ENCODE results near the gene RNF152.

The RNF152 gene

DNA sequence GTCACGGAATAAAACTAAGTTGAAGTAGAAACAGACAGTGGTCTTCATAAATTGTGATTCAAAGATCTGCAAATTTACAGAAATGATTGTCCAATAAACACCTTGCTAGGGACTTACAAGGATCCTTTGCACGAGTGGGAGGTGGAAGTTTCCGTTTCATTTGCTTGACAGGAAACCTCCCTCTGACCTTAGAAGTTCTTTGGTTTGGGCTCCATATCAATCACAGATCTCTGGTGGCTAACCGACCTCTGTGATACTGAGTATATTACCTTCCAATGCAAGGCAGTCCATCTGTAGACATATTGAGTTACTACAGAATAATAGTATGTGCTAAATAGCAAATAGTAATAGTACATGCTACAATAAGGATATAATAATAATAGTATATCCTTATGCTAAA is 33.7 kb upstream of the RNF152 start:
- TF ChIP-seq, protein P1, sequence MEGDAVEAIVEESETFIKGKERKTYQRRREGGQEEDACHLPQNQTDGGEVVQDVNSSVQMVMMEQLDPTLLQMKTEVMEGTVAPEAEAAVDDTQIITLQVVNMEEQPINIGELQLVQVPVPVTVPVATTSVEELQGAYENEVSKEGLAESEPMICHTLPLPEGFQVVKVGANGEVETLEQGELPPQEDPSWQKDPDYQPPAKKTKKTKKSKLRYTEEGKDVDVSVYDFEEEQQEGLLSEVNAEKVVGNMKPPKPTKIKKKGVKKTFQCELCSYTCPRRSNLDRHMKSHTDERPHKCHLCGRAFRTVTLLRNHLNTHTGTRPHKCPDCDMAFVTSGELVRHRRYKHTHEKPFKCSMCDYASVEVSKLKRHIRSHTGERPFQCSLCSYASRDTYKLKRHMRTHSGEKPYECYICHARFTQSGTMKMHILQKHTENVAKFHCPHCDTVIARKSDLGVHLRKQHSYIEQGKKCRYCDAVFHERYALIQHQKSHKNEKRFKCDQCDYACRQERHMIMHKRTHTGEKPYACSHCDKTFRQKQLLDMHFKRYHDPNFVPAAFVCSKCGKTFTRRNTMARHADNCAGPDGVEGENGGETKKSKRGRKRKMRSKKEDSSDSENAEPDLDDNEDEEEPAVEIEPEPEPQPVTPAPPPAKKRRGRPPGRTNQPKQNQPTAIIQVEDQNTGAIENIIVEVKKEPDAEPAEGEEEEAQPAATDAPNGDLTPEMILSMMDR (IDR thresholded peaks at IDR 0.05; ENCODE audit: low read depth, low read length): no peak
- DNase-seq (ENCODE audit: extremely low read depth, low read depth): no peak

DNA sequence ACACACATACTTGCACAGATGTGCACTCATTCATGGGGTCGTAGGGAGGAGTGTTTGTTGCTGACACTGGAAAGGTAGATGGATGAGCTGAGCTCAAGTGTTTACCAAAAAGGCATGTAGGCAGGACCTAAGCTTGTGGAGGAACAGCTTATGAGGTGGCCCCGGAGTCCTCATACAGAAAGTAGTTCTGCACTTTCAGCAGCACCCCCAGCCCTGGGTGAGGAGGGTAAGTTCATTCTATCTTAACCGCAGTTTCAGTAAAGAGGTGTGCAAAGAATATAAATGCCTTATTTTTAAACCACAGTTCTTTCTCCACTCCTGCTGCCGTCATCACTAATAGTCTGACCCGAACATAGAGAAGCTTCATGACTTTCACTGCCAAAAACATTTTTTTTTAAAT is 31.7 kb upstream of the RNF152 start:
- no peak for DNase-seq (ENCODE audit: extremely low read depth, low read depth)

DNA sequence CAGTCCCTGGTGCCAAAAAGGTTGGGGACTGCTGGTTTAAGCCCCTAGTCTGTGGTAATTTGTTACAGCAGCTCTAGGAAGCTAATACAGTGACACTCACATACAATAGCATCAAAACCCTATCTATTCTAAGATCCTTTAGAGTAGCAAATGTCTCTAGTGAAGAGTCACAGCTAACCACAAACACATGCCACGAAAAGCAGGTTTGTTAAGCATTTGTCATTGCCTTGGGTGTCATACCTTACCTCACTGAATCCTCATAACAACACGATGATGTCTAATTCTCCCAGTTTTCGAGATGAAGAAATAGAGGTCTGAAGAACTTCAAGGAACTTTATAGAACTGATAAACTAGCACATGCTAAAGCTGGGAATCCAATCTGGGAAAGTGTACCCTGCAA is 29.6 kb upstream of the RNF152 start:
- TF ChIP-seq, protein P1 (IDR thresholded peaks at IDR 0.05; ENCODE audit: low read depth, low read length): no peak
- DNase-seq (ENCODE audit: extremely low read depth, low read depth): no peak

More for the DNA sequence above, 31.7 kb upstream of the RNF152 start:
- TF ChIP-seq, protein P1 (IDR thresholded peaks at IDR 0.05; ENCODE audit: low read depth, low read length): no peak

DNA sequence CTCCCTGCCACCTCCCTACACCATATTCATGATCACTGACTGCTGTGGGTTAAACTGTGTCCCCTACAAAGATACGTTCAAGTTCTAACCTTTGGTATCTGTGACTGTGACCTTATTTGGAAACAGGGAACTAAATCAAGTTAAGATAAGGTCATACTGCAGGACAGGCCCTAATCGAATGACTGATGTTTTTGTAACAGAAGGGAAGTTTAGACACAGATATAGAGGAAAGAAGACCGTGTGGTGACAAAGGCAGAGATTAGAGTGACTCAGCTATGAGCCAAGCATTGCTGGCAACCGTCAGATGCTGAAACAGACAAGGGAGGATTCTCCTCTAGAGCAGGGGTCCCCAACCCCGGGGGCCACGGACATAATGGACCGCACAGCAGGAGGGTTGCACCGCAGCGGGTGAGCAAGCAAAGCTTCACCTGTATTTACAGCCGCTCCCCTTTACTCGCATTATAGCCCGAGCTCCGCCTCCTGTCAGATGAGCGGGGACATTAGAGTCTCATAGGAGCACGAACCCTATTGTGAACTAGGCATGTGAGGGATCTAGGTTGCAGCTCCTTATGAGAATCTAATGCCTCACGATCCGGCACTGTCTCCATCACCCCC is 28.9 kb upstream of the RNF152 start:
- TF ChIP-seq, protein P1 (IDR thresholded peaks at IDR 0.05; ENCODE audit: low read depth, low read length): no peak
- no peak for DNase-seq (ENCODE audit: extremely low read depth, low read depth)

DNA sequence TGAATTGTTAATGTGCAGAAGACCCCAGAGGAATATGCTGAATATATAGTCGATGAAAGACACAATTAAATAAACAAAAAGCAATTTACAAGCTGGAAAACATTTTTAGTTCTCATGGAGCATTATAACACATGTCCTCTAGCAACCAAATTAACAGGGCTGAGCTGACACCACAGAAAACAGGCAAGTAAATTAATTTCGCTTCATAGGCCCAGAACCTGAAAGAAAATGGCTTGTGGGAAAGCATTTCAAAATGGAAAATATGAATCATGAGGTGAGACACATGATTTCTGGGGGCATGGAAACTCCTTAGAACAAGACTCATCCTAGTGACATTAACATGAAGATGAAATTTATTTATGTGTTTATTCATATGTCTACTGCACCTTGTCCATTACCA is 25.0 kb upstream of the RNF152 start:
- TF ChIP-seq, protein P1 (IDR thresholded peaks at IDR 0.05; ENCODE audit: low read depth, low read length): no peak
- no peak for DNase-seq (ENCODE audit: extremely low read depth, low read depth)

DNA sequence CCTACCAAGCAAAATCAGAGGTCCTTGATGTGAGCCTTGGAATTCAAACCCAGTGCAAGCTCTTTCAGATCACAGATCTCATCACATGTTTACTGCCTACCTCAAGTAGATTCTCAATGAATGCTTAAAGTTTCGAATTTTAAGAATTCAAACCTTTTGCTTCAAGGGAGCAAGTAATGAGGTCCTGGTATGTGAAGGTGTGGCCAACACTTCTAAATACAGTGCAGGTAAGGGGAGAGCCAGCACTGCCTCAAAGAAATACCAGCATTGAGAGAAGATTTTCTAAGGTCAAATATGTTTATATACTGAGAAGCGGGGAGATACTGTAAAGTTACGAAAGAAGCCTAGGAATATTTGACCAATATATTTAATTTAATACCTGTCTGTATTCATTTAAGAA is 19.7 kb upstream of the RNF152 start:
- TF ChIP-seq, protein P1 (IDR thresholded peaks at IDR 0.05; ENCODE audit: low read depth, low read length): no peak
- no peak for DNase-seq (ENCODE audit: extremely low read depth, low read depth)

DNA sequence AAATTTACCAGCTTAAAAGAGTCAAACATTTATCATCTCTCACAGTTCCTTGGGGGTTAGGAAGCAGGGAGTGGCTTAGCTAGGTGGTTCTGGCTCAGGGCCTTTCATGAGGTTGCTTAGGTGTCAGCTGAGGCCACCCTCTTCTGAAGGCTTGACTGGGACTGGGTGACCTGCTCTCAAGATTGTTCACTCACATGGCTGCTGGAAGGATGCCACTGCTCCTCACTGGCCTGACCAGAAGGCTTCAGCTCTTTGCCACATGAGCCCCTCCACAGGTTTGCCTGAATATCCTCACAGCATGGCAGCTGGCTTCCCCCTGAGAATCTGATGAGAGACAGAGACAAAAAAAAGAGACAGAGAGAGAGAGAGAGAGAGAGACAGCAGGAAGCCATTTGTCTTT is 17.3 kb upstream of the RNF152 start:
- TF ChIP-seq, protein P1 (IDR thresholded peaks at IDR 0.05; ENCODE audit: low read depth, low read length): no peak

More for the DNA sequence above, 17.3 kb upstream of the RNF152 start:
- DNase-seq (ENCODE audit: extremely low read depth, low read depth): no peak
